Endothelial cell (in vitro differentiated cells): Measurements from ENCODE around the gene NIP7. TPM values are rescaled to one million over a fixed set of nuclear protein-coding genes. Genes with fewer than 3 reads are reported as not detected.

Source experiments
- DNase-seq: peaks from one replicate; pipeline ENCODE4 v3.0.0; 2021; ENCODE audit warnings: low spot score
- H3K27ac Mint-ChIP-seq: one replicate; pipeline ENCODE4 v1.8.0; 2021; ENCODE audit warnings: mixed read lengths, inconsistent platforms; ENCODE audit not compliant: unreplicated experiment
- H3K27me3 Mint-ChIP-seq: one replicate; pipeline ENCODE4 v1.8.0; 2021; ENCODE audit warnings: mild to moderate bottlenecking, moderate library complexity, mixed read lengths, inconsistent platforms; ENCODE audit not compliant: unreplicated experiment
- H3K36me3 Mint-ChIP-seq: one replicate; pipeline ENCODE4 v1.8.0; 2021; ENCODE audit warnings: mild to moderate bottlenecking, low read depth, mixed read lengths, inconsistent platforms; ENCODE audit not compliant: unreplicated experiment
- H3K4me1 Mint-ChIP-seq: one replicate; pipeline ENCODE4 v1.8.0; 2021; ENCODE audit warnings: mild to moderate bottlenecking, mixed read lengths, inconsistent platforms; ENCODE audit not compliant: unreplicated experiment
- H3K4me3 Mint-ChIP-seq: one replicate; pipeline ENCODE4 v1.8.0; 2021; ENCODE audit warnings: mild to moderate bottlenecking, mixed read lengths, inconsistent platforms; ENCODE audit not compliant: unreplicated experiment
- H3K9me3 Mint-ChIP-seq: one replicate; pipeline ENCODE4 v1.8.0; 2021; ENCODE audit warnings: mixed read lengths, inconsistent platforms; ENCODE audit not compliant: unreplicated experiment
- CTCF ChIP-seq: fragments of 200-600 bp; sonication (generic); IDR thresholded peaks from one replicate; pipeline ENCODE4 v1.5.0; 2021; ENCODE audit warnings: antibody characterized with exemption; ENCODE audit not compliant: unreplicated experiment
- total RNA-seq: library from RNA; stranded (reverse); fragmentation: NEBNext Ultra II Directional; extraction: Animal tissue kit (Norgen Biotek cat#: 25700); gene quantifications from one replicate; pipeline ENCODE4 v1.2.1, GENCODE V29; 2021; ENCODE audit not compliant: unreplicated experiment

NIP7 gene
- total RNA-seq, 1 donor from 2014 or later = 34.4 TPM

- DNase-seq = no peak
- Mint-ChIP-seq H3K4me3 (peak overlapping the region; percentile 42), H3K36me3 (peaks cover 45% of the 10 kb centered on the region), H3K27ac (no peak overlapping the region), H3K4me1 (peaks cover 14% of the 10 kb centered on the region), H3K27me3 (peaks cover 14% of the 10 kb centered on the region), H3K9me3 (no peaks in the 10 kb centered on the region)
- no peak for TF ChIP-seq CTCF
Observed at GRCh38 chr16:69324585-69325253, 14.9 kb upstream of the NIP7 start.

GRCh38 chr16:69325784-69326171 is 13.8 kb upstream of the NIP7 start:
- no peak for DNase-seq
- Mint-ChIP-seq H3K36me3 (peaks cover 42% of the 10 kb centered on the region), H3K9me3 (no peaks in the 10 kb centered on the region), H3K4me3 (no peak overlapping the region), H3K27me3 (peaks cover 12% of the 10 kb centered on the region), H3K4me1 (peaks cover 14% of the 10 kb centered on the region), H3K27ac (no peak overlapping the region)
- no peak for TF ChIP-seq CTCF

- H3K36me3 Mint-ChIP-seq = peaks cover 37% of the 10 kb centered on the region
- H3K27ac Mint-ChIP-seq = peak overlapping the region; percentile 31
- H3K4me1 Mint-ChIP-seq = peaks cover 14% of the 10 kb centered on the region
Observed at GRCh38 chr16:69326172-69326873, 13.2 kb upstream of the NIP7 start.

GRCh38 chr16:69327585-69328310 is 11.8 kb upstream of the NIP7 start:
- Mint-ChIP-seq H3K4me3 (no peak overlapping the region), H3K27ac (peak overlapping the region; percentile 18), H3K4me1 (peaks cover 14% of the 10 kb centered on the region), H3K36me3 (peaks cover 29% of the 10 kb centered on the region), H3K27me3 (peaks cover 13% of the 10 kb centered on the region), H3K9me3 (no peaks in the 10 kb centered on the region)
- no peak for DNase-seq
- no peak for TF ChIP-seq CTCF

More at GRCh38 chr16:69326172-69326873, 13.2 kb upstream of the NIP7 start:
- Mint-ChIP-seq H3K27me3 (peaks cover 11% of the 10 kb centered on the region), H3K9me3 (no peaks in the 10 kb centered on the region), H3K4me3 (no peak overlapping the region)
- no peak for TF ChIP-seq CTCF
- DNase-seq = no peak
